HG03175 (cell line): ENCODE data around the gene ANXA11.
"Not testable (repeated sequence)": the region's sequence is repeated elsewhere in the genome, so short reads cannot be mapped to it uniquely, and the experiment has no call there.

ENCODE experiments used
- ATAC-seq: cut with Tn5 transposase; IDR thresholded peaks from one replicate; pipeline ENCODE4 v1.9.1; 2021; ENCODE audit warnings: mild to moderate bottlenecking, moderate library complexity; ENCODE audit not compliant: unreplicated experiment

ANXA11 gene

GRCh38 chr10:80205477-80206276 lies at the start of gene ANXA11:
Gene ANXA11 (minus strand): TSS chr10:80205537. CDS start chr10:80172861, 32,676 bp downstream.
- ATAC-seq = peak; percentile 80

GRCh38 chr10:80254726-80255125 lies 49.4 kb upstream of the ANXA11 start:
- not testable (repeated sequence) for ATAC-seq

- ATAC-seq = peak; percentile 27
Observed at GRCh38 chr10:80253963-80254271, 48.6 kb upstream of the ANXA11 start.

DNA sequence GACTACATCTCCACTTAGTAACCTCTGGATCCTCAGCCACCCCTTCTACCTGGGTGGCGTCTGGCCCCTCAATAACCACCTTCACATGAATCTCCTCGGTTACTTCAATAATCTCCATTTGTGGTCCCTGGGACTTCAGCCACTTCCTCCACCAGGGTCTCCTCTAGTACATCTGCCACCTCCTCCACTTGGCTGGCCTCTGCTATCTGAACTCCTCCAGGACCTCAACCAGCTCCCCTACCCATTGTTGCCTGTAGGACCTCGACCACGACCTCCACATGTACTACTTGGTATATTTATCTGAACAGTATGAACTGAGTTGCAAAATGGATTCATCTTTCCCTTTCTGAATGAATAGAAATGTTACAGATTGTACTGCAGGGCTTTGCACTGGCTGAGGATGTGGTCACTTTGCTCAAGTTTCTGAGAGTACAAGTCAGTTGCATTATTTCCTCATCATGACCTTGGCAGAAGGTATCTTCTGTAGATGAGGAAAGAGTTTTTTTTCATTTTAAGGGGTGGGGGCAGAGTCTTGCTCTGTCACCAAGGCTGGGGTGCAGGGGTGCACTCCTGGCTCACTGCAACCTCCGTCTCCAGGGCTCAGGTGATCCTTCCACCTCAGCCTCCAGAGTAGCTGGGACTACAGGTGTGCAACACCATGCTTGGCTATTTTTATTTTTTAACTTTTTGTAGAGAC lies 48.1 kb upstream of the ANXA11 start:
- peak; percentile 84 for ATAC-seq

DNA sequence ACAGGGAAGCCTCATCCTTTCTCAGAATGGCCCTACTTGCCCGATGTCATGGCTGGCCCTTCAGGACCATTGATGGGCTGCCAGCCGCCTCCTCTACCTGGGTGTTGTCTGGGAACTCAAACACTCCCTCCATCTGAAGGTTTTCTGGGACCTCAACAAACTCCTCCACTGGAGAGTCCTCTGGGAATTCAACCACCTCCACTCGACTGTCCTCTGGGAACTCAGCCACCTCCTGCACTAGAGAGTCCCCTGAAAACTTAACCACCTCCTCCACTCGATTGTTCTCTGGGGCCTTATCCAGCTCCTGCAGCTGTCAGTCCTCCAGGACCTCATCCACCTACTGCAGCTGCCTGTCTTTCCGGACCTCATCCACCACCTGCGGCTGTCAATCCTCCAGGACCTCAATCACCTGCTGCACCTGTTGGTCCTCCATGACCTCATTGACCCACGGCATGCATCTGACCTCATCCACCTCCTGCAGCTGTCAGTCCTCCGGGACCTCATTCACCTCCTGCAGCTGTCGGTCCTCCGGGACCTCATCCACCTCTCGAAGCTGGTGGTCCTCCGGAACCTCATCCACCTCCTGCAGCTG lies 47.1 kb upstream of the ANXA11 start:
- ATAC-seq = no peak

DNA sequence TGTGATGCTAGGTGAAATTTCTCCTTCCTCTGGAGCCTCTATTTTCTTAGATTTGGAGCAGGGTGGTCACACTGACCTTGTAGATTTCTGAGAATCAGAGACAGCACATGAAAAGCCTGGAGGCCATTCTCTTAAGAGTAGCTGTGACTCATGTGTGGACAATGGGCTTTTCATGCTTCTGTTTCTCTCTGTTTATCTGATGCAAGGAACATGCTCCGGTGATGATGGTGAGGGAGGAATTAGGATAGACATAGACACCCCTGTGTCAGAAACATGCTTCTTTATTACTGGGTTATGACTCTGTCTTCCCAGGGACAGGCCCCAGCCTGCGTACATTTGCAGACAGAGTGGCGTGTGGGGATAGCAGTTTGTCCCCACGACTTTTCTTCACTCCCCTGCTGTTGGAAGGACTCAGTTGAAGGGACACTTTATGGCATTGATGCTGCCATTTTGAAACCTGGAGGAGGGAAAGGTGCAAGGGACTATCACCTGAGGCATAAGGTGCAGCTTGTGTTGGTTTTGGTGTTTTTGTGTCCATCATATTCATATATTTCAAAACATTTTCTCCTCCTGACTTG lies 46.5 kb upstream of the ANXA11 start:
- ATAC-seq = not testable (repeated sequence)

- not testable (repeated sequence) for ATAC-seq
Observed at GRCh38 chr10:80250399-80250798, 45.1 kb upstream of the ANXA11 start.

DNA sequence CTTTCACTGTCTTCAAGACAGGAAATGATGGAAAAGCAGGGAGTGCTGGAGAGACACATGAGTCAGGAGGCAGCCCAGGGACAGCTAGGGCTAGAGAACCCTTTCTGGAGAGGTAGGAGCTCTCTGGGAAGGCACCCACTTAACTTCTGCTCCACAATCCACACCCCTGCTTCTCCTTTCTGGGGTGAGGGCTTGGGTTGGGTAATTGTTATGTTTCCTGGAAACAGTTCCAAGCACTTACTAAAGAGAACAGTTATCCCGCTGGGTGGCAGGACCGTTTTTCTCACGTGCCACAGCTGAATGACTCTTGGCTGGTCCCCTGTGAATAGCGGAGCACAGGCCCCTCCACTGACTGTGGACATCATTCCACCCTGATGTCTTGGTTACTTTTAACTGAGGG lies 44.6 kb upstream of the ANXA11 start:
- not testable (repeated sequence) for ATAC-seq

DNA sequence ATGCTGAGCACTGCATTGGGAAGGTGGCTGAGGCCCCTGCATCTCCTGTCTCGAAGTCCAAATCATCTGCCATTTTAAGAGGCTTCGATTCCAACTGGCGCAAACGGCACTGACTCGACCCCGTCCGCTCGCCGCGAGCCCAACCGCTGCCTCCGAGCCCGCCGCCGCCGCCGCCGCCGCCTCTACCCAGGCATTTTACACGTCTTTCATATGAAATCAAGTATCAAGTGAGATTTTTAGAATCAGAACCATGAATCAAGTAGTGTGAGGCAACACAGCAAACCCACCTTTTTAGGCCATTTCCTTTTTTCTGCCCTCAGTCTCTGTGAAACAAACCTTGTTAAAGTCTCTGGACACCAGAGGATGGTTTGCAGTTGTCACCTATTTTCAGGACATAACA lies 42.3 kb upstream of the ANXA11 start:
- ATAC-seq = not testable (repeated sequence)

DNA sequence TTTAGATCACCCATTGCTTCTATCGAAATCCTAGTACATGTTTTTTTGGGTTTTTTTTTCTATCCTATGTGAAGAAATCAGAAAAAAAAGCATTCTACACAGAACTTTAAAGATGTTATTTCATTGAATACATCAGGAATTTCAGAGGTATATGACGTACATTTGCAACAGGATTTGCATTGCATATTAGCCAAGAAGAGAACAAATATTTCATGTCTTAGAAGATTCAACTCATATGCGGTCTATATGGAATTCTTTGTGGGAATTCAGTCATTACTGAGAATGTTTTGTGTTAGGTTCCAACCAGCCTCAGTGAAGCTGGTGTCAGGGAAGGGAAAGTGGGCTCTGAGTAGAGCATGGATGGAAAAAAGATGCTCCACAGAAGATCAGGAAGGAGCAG lies 39.0 kb upstream of the ANXA11 start:
- ATAC-seq = not testable (repeated sequence)

GRCh38 chr10:80242341-80242740 lies 37.0 kb upstream of the ANXA11 start:
- not testable (repeated sequence) for ATAC-seq

DNA sequence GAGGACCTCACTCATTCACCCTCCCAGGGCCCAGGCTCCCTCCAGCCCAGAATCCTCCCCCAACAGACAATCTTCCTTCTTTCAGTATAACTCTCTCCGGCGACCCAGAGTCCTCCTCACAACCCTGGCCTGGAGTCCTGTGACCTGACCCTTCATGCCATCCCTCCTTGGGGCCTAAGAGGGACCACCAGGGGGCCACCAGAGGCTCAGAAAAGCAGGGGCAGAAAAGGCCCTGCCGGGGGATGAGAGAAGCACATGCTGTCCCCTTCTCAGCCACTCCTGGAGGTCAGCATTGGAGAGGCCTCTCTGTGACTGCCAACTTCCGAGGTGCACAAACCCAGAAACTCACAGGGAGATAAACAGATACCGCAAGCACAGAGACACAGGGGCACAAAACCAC lies 31.1 kb upstream of the ANXA11 start:
- ATAC-seq = not testable (repeated sequence)

GRCh38 chr10:80234331-80235235 lies 29.2 kb upstream of the ANXA11 start:
- peak; percentile 100 for ATAC-seq

GRCh38 chr10:80233871-80234270 lies 28.5 kb upstream of the ANXA11 start:
- not testable (repeated sequence) for ATAC-seq

DNA sequence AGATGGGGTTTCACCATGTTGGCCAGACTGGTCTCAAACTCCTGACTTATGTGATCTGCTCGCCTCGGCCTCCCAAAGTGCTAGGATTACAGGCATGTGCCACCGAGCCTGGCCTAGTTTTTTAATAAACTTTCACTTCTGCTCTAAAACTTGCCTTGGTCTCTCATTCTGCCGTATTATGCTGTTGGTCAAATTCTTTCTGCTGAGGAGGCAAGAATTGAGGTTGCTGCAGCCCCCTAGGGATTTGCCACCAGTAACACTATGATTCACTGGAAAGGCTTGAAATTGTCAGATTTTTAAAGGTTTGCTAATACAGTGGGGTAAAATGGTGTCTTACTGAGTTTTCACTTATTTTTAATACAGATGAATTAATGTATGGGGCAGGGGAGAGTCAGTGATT lies 21.4 kb upstream of the ANXA11 start:
- peak; percentile 45 for ATAC-seq

DNA sequence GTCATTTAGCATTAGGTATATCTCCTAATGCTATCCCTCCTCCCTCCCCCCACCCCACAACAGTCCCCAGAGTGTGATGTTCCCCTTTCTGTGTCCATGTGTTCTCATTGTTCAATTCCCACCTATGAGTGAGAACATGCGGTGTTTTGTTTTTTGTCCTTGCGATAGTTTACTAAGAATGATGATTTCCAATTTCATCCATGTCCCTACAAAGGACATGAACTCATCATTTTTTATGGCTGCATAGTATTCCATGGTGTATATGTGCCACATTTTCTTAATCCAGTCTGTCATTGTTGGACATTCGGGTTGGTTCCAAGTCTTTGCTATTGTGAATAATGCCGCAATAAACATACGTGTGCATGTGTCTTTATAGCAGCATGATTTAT lies 17.7 kb upstream of the ANXA11 start:
- not testable (repeated sequence) for ATAC-seq

DNA sequence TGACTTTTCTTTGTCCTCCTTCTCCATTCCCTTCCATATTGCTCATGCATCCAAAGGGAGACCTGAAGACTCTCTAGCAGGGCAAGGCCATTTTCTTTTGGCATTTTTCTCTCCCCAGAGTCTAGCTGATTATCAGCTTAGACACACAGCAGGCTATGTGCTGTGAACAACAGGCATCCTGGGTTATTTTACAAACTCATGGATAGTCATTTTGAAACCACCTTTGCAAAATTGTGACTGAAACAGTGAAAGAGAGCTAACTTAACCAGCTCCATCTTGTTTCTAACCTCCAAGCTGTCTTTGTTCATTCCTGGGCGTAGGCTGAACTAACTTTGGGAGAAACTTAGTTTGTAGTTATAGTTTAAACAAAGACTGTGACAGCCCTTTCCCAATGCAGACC lies 13.5 kb upstream of the ANXA11 start:
- peak; percentile 79 for ATAC-seq

GRCh38 chr10:80214368-80214982 lies 9.1 kb upstream of the ANXA11 start:
- not testable (repeated sequence) for ATAC-seq

DNA sequence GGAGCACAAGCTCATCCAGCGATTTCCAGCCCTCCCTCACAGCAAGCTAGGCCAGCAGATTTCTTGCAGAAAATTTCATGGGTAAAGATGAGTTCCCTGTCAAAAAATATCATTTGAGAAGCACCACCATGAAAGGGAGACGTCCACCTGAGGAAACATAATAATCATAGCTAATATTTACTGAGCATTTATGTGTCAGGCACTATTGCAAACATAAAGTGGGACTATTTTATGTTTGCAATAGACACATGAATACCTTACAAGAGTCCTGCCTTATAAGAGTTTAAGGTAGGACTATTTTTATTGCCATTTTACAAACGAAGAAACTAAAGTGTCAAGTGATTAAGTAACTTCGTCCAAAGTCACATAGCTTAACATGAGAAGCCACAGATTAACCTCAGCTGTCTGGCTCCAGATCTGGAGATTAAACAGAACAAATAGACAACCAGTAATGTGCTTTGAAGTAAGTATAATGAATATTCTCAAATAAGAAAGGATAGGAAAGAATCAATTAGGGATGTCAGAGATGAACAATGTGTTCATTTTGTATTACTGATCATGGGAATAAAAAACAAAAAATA lies 7.3 kb upstream of the ANXA11 start:
- ATAC-seq = not testable (repeated sequence)

- no peak for ATAC-seq
Observed at GRCh38 chr10:80211786-80212185, 6.4 kb upstream of the ANXA11 start.
